Measurements from ENCODE around the gene CDH16. TPM values are rescaled to one million over a fixed set of nuclear protein-coding genes. Genes with fewer than 3 reads are reported as not detected.
"Not testable (repeated sequence)": the region's sequence is repeated elsewhere in the genome, so short reads cannot be mapped to it uniquely, and the experiment has no call there.

Gene CDH16
- total and polyA plus RNA-seq, 2 donors from 2014 or later: 1,180 to 1,188 TPM

GRCh38 chr16:66872943-66873684 is 45.6 kb downstream of the CDH16 start:
- TF ChIP-seq CTCF (IDR thresholded peaks at IDR 0.05; ENCODE audit: borderline replicate concordance, extremely low read depth, insufficient read depth): peak; percentile 87
- no peaks in the 10 kb centered on the region for H3K36me3 ChIP-seq (ENCODE audit: control insufficient read depth in 2 of 3, insufficient read depth in 3 of 3, low read length in 3 of 3)
- peaks cover 0 to 8% (median 6%) of the 10 kb centered on the region in 3 donors for H3K4me1 ChIP-seq (ENCODE audit: control insufficient read depth in 2 of 3, insufficient read depth in 2 of 3, low read depth in 1 of 3, low read length in 3 of 3)
- FAIRE-seq (no peak), DNase-seq (peak; percentile 86 to 96 (median 89))
- peak overlapping the region; percentile 63 to 80 for H3K27ac ChIP-seq (ENCODE audit: low read depth in 2 of 2, low read length in 2 of 2)
- H3K4me3 ChIP-seq (ENCODE audit: low read length in 3 of 3): peak overlapping the region; percentile 2 to 59 (median 48)
- intact Hi-C loops (cut with DNase I): no loop called here
- peak overlapping the region in 2 of 3 donors; percentile 59 to 77 for H3K9ac ChIP-seq (ENCODE audit: low read length in 3 of 3)
- H3K27me3 ChIP-seq (ENCODE audit: control insufficient read depth, insufficient read depth, low read length): no peaks in the 10 kb centered on the region
- H3K9me3 ChIP-seq (ENCODE audit: control insufficient read depth in 2 of 3, insufficient read depth in 1 of 3, low read length in 3 of 3): no peaks in the 10 kb centered on the region

- no peak for DNase-seq
- no peaks in the 10 kb centered on the region for H3K27me3 ChIP-seq (ENCODE audit: control insufficient read depth, insufficient read depth, low read length)
- intact Hi-C loops (cut with DNase I): no loop called here
- no peaks in the 10 kb centered on the region for H3K36me3 ChIP-seq (ENCODE audit: control insufficient read depth in 2 of 3, insufficient read depth in 3 of 3, low read length in 3 of 3)
- peak overlapping the region in 1 of 2 donors; percentile 80 for H3K27ac ChIP-seq (ENCODE audit: low read depth in 2 of 2, low read length in 2 of 2)
- peaks cover 0 to 8% (median 6%) of the 10 kb centered on the region in 3 donors for H3K4me1 ChIP-seq (ENCODE audit: control insufficient read depth in 2 of 3, insufficient read depth in 2 of 3, low read depth in 1 of 3, low read length in 3 of 3)
- peak overlapping the region in 1 of 3 donors; percentile 77 for H3K9ac ChIP-seq (ENCODE audit: low read length in 3 of 3)
- no peak for FAIRE-seq
- TF ChIP-seq CTCF (IDR thresholded peaks at IDR 0.05; ENCODE audit: borderline replicate concordance, extremely low read depth, insufficient read depth): no peak
- H3K9me3 ChIP-seq (ENCODE audit: control insufficient read depth in 2 of 3, insufficient read depth in 1 of 3, low read length in 3 of 3): no peaks in the 10 kb centered on the region
- H3K4me3 ChIP-seq (ENCODE audit: low read length in 3 of 3): peak overlapping the region in 2 of 3 donors; percentile 48 to 59
Measured at GRCh38 chr16:66872559-66872942, 46.1 kb downstream of the CDH16 start.

- H3K4me3 ChIP-seq (ENCODE audit: low read length in 3 of 3): no peak overlapping the region
- no peaks in the 10 kb centered on the region for H3K27me3 ChIP-seq (ENCODE audit: control insufficient read depth, insufficient read depth, low read length)
- peak overlapping the region in 1 of 3 donors; percentile 32 for H3K9ac ChIP-seq (ENCODE audit: low read length in 3 of 3)
- H3K36me3 ChIP-seq (ENCODE audit: control insufficient read depth in 2 of 3, insufficient read depth in 3 of 3, low read length in 3 of 3): no peaks in the 10 kb centered on the region
- H3K4me1 ChIP-seq (ENCODE audit: control insufficient read depth in 2 of 3, insufficient read depth in 2 of 3, low read depth in 1 of 3, low read length in 3 of 3): peaks cover 0 to 8% (median 6%) of the 10 kb centered on the region in 3 donors
- DNase-seq (peak in 1 of 5 donors; percentile 45), FAIRE-seq (no peak)
- no peak for TF ChIP-seq CTCF (IDR thresholded peaks at IDR 0.05; ENCODE audit: borderline replicate concordance, extremely low read depth, insufficient read depth)
- intact Hi-C loops (cut with DNase I): no loop called here
- no peaks in the 10 kb centered on the region for H3K9me3 ChIP-seq (ENCODE audit: control insufficient read depth in 2 of 3, insufficient read depth in 1 of 3, low read length in 3 of 3)
- no peak overlapping the region for H3K27ac ChIP-seq (ENCODE audit: low read depth in 2 of 2, low read length in 2 of 2)
Measured at GRCh38 chr16:66871840-66872239, 46.8 kb downstream of the CDH16 start.

- H3K9me3 ChIP-seq (ENCODE audit: control insufficient read depth in 2 of 3, insufficient read depth in 1 of 3, low read length in 3 of 3); H3K27ac ChIP-seq (ENCODE audit: low read depth in 2 of 2, low read length in 2 of 2); FAIRE-seq; intact Hi-C loops (cut with DNase I); H3K4me3 ChIP-seq (ENCODE audit: low read length in 3 of 3); H3K36me3 ChIP-seq (ENCODE audit: control insufficient read depth in 2 of 3, insufficient read depth in 3 of 3, low read length in 3 of 3); H3K27me3 ChIP-seq (ENCODE audit: control insufficient read depth, insufficient read depth, low read length); H3K4me1 ChIP-seq (ENCODE audit: control insufficient read depth in 2 of 3, insufficient read depth in 2 of 3, low read depth in 1 of 3, low read length in 3 of 3): not testable (repeated sequence)
- DNase-seq: peak in 1 of 5 donors; percentile 10
- H3K9ac ChIP-seq (ENCODE audit: low read length in 3 of 3): peak overlapping the region in 1 of 3 donors; percentile 32
Measured at GRCh38 chr16:66871363-66871762, 47.3 kb downstream of the CDH16 start.
